IMR-90 (cell line): ENCODE results near the gene TSPAN3. TPM values are rescaled to one million over a fixed set of nuclear protein-coding genes. Genes with fewer than 3 reads are reported as not detected.

Experiments used
- ATAC-seq: fragments of 200-7000 bp; cut with Tn5 transposase; 2 replicates; pipeline ENCODE4 v1.9.1; 2020; ENCODE audit warnings: low read depth, mild to moderate bottlenecking, moderate library complexity
- BruUV-seq: library from RNA; stranded (reverse); fragments of 400-500 nt; replicated peaks from 2 replicates; lab custom pipeline; 2021; lab: Mats Ljungman, UMichigan
- CTCF ChIA-PET: fragments of 300-600 bp; formaldehyde crosslinking; extraction: SDS; loops from one replicate; lab custom pipeline; 2021; ENCODE audit warnings: antibody characterized with exemption; lab: Yijun Ruan, JAX
- POLR2A ChIA-PET: fragments of 300-600 bp; sonication (Branson Sonifier 250); formaldehyde crosslinking; loops from one replicate; lab custom pipeline; 2022; ENCODE audit warnings: antibody characterized with exemption; ENCODE audit not compliant: unreplicated experiment; lab: Charles Lee
- DNase-seq: peaks from one replicate; pipeline ENCODE4 v3.0.0; 2013
- H2AFZ ChIP-seq: replicated peaks from 2 replicates; pipeline ENCODE3; 2013; ENCODE audit warnings: low read length, mild to moderate bottlenecking; ENCODE audit not compliant: poor library complexity
- H2AK5ac ChIP-seq: 2 replicates; pipeline ENCODE4 v1.6.1; 2013; ENCODE audit warnings: low read depth, low read length, inconsistent platforms
- H2AK9ac ChIP-seq: replicated peaks from 2 replicates; pipeline ENCODE3; 2013; ENCODE audit warnings: mild to moderate bottlenecking, low read depth, low read length, moderate library complexity; ENCODE audit not compliant: poor library complexity
- H2BK120ac ChIP-seq: 2 replicates; pipeline ENCODE4 v1.6.1; 2013; ENCODE audit warnings: low read depth, low read length, inconsistent platforms
- H2BK15ac ChIP-seq: 3 replicates; pipeline ENCODE4 v1.6.1; 2013; ENCODE audit warnings: low read depth, low read length, inconsistent platforms
- H2BK20ac ChIP-seq: 2 replicates; pipeline ENCODE4 v1.6.1; 2013; ENCODE audit warnings: low read depth, mild to moderate bottlenecking, inconsistent platforms, low read length, moderate library complexity
- H2BK5ac ChIP-seq: 2 replicates; pipeline ENCODE4 v1.6.1; 2013; ENCODE audit warnings: mild to moderate bottlenecking, low read depth, low read length, inconsistent platforms; ENCODE audit not compliant: poor library complexity, severe bottlenecking
- H3K14ac ChIP-seq: replicated peaks from 2 replicates; pipeline ENCODE4 v1.6.1; 2013; ENCODE audit warnings: low read depth, low read length, inconsistent platforms
- H3K18ac ChIP-seq: 2 replicates; pipeline ENCODE4 v1.6.1; 2013; ENCODE audit warnings: low read depth, low read length, control low read depth
- H3K23ac ChIP-seq: 2 replicates; pipeline ENCODE4 v1.6.1; 2013; ENCODE audit warnings: low read depth, low read length, inconsistent platforms
- H3K27ac ChIP-seq: 2 replicates; pipeline ENCODE4 v1.5.1; 2013; ENCODE audit warnings: mild to moderate bottlenecking, control low read depth, low read length; ENCODE audit not compliant: insufficient read depth
- H3K27me3 ChIP-seq: 2 replicates; pipeline ENCODE4 v1.6.1; 2013; ENCODE audit warnings: low read length; ENCODE audit not compliant: control insufficient read depth, insufficient read depth
- H3K36me3 ChIP-seq: 2 replicates; pipeline ENCODE4 v1.6.1; 2013; ENCODE audit warnings: low read length, mixed read lengths; ENCODE audit not compliant: control insufficient read depth, insufficient read depth
- H3K4ac ChIP-seq: 2 replicates; pipeline ENCODE4 v1.6.1; 2013; ENCODE audit warnings: low read depth, low read length, inconsistent platforms
- H3K4me1 ChIP-seq: 2 replicates; pipeline ENCODE4 v1.6.1; 2013; ENCODE audit warnings: low read length, mixed read lengths; ENCODE audit not compliant: control insufficient read depth, insufficient read depth
- H3K4me2 ChIP-seq: 2 replicates; pipeline ENCODE4 v1.6.1; 2013; ENCODE audit warnings: low read depth, mild to moderate bottlenecking, control low read depth, low read length, moderate library complexity
- H3K4me3 ChIP-seq: 2 replicates; pipeline ENCODE4 v1.5.1; 2013; ENCODE audit warnings: low read depth, mild to moderate bottlenecking, control low read depth, low read length, moderate library complexity; ENCODE audit not compliant: insufficient read depth
- H3K56ac ChIP-seq: 2 replicates; pipeline ENCODE4 v1.6.1; 2013; ENCODE audit warnings: low read length, inconsistent platforms; ENCODE audit not compliant: insufficient read depth; ENCODE audit errors: extremely low read depth
- H3K79me1 ChIP-seq, 2 experiments: 2 replicates each; pipeline ENCODE4 v1.6.1; 2013; ENCODE audit warnings: low read length in 2 of 2, inconsistent platforms in 1 of 2, low read depth in 1 of 2
- H3K9ac ChIP-seq: 2 replicates; pipeline ENCODE4 v1.6.1; 2013; ENCODE audit warnings: low read depth, low read length, control low read depth
- H3K9me1 ChIP-seq: 2 replicates; pipeline ENCODE4 v1.6.1; 2013; ENCODE audit warnings: low read length, inconsistent platforms; ENCODE audit not compliant: insufficient read depth
- H3K9me3 ChIP-seq: 2 replicates; pipeline ENCODE4 v1.6.1; 2013; ENCODE audit warnings: low read length; ENCODE audit not compliant: control insufficient read depth, insufficient read depth
- H4K20me1 ChIP-seq: 2 replicates; pipeline ENCODE4 v1.6.1; 2013; ENCODE audit warnings: low read length, inconsistent platforms; ENCODE audit not compliant: insufficient read depth
- H4K5ac ChIP-seq: 2 replicates; pipeline ENCODE4 v1.6.1; 2013; ENCODE audit warnings: mild to moderate bottlenecking, low read depth, low read length, control low read depth
- H4K8ac ChIP-seq, 2 experiments: 2 replicates each; pipeline ENCODE4 v1.6.1; 2013; ENCODE audit warnings: low read depth in 2 of 2, low read length in 2 of 2, control low read depth in 1 of 2, inconsistent platforms in 1 of 2
- H4K91ac ChIP-seq: 2 replicates; pipeline ENCODE4 v1.6.1; 2013; ENCODE audit warnings: low read depth, low read length, inconsistent platforms; ENCODE audit not compliant: insufficient read depth
- BHLHE40 ChIP-seq: fragments of 150-350 bp; IDR thresholded peaks from 2 replicates; pipeline ENCODE4 v1.6.1; 2016; ENCODE audit warnings: mild to moderate bottlenecking, low read depth, low read length
- CEBPB ChIP-seq: IDR thresholded peaks from 2 replicates; pipeline ENCODE4 v1.6.1; 2012; ENCODE audit warnings: low read depth, low read length, improper control_type of control experiment
- CHD1 ChIP-seq: IDR thresholded peaks from 2 replicates; pipeline ENCODE4 v1.6.1; 2012; ENCODE audit warnings: low read depth, low read length, improper control_type of control experiment
- CTCF ChIP-seq: conservative IDR thresholded peaks from 2 replicates; pipeline ENCODE4 v1.5.1; 2012; ENCODE audit warnings: mild to moderate bottlenecking, low read depth, low read length, improper control_type of control experiment
- MAFK ChIP-seq: IDR thresholded peaks from 2 replicates; pipeline ENCODE4 v1.6.1; 2012; ENCODE audit warnings: low read depth, low read length, improper control_type of control experiment
- MXI1 ChIP-seq: IDR thresholded peaks from 2 replicates; pipeline ENCODE4 v1.6.1; 2012; ENCODE audit warnings: low read depth, mild to moderate bottlenecking, low read length, moderate library complexity, borderline replicate concordance
- NFE2L2 ChIP-seq: fragments of 150-350 bp; IDR thresholded peaks from 2 replicates; pipeline ENCODE4 v1.6.1; 2016; ENCODE audit warnings: low read depth, mild to moderate bottlenecking, low read length
- POLR2A ChIP-seq: IDR thresholded peaks from 2 replicates; pipeline ENCODE4 v1.6.1; 2012; ENCODE audit warnings: mild to moderate bottlenecking, low read depth, low read length
- RFX5 ChIP-seq: IDR thresholded peaks from 2 replicates; pipeline ENCODE4 v1.8.0; 2012; ENCODE audit warnings: low read depth, mild to moderate bottlenecking, low read length, moderate library complexity
- SMC3 ChIP-seq: fragments of 150-350 bp; IDR thresholded peaks from 2 replicates; pipeline ENCODE4 v1.6.1; 2016; ENCODE audit warnings: low read depth, mild to moderate bottlenecking, antibody characterized with exemption, low read length, moderate library complexity
- USF2 ChIP-seq: fragments of 150-350 bp; IDR thresholded peaks from 2 replicates; pipeline ENCODE4 v1.6.1; 2017; ENCODE audit warnings: mild to moderate bottlenecking, antibody characterized with exemption, low read length, low read depth
- WGBS, 2 experiments: methylation state at CpG; one replicate each; pipeline versions ENCODE4 v1.1.5 to v1.1.7; 2013; ENCODE audit warnings: missing lambda C conversion rate in 2 of 2; ENCODE audit not compliant: insufficient read length in 1 of 2; ENCODE audit errors: extremely low coverage in 2 of 2; 5-methylcytosine and 5-hydroxymethylcytosine counted together
- dilution Hi-C: fragments of 300-500 bp; cut with HindIII; formaldehyde crosslinking; loops from one replicate; pipeline ENCODE4 v1.14.3; 2018; ENCODE audit warnings: low sequenced_read_pairs; ENCODE audit not compliant: unreplicated experiment
- in situ Hi-C: fragments of 300-500 bp; cut with MboI; formaldehyde crosslinking; loops from 3 replicates; pipeline ENCODE4 v1.14.3; 2019; ENCODE audit warnings: low sequenced_read_pairs, inconsistent platforms, mixed read lengths
- intact Hi-C: fragments of 100-400 bp; cut with micrococcal nuclease; formaldehyde crosslinking; loops from 2 replicates; pipeline ENCODE4 v1.10.0; 2022
- polyA plus RNA-seq, 3 experiments: library from polyadenylated mRNA; depleted of rRNA; stranded (reverse); fragments of >200 nt; gene quantifications; 2 replicates each; pipeline ENCODE4 v1.2.3, GENCODE V29; 2012; ENCODE audit warnings: low replicate concordance in 1 of 3
- total RNA-seq: library from RNA; depleted of rRNA; stranded (reverse); fragments of >200 nt; gene quantifications from 2 replicates; pipeline ENCODE4 v1.2.3, GENCODE V29; 2012

TSPAN3 gene
- total and polyA plus RNA-seq, 2 of the 4 experiments (the other 2 are of a cell fraction), result 270 to 295 TPM

GRCh38 chr15:77029166-77030047, 41.5 kb downstream of the TSPAN3 start:
- ATAC-seq (no peak), DNase-seq (no peak)
- CTCF ChIA-PET, result no interaction called here
- Histone ChIP-seq H3K14ac (no peak overlapping the region), H3K79me1 (no peaks in the 10 kb centered on the region), H2BK15ac (no peak overlapping the region), H3K56ac (no peak overlapping the region), H3K27ac (no peak overlapping the region), H3K36me3 (no peaks in the 10 kb centered on the region), H2AK5ac (no peak overlapping the region), H3K4ac (no peak overlapping the region), H4K5ac (no peak overlapping the region), H3K9me3 (no peaks in the 10 kb centered on the region), H3K9me1 (no peaks in the 10 kb centered on the region; the same call in 1 of the 2 replicates), H2BK120ac (no peak overlapping the region), H4K20me1 (no peaks in the 10 kb centered on the region), H3K4me3 (no peak overlapping the region), H2BK5ac (no peak overlapping the region), H3K4me2 (no peak overlapping the region), H3K9ac (no peak overlapping the region), H3K27me3 (no peaks in the 10 kb centered on the region; the same call in 1 of the 2 replicates), H3K4me1 (no peaks in the 10 kb centered on the region), H4K8ac (no peak overlapping the region), H3K23ac (no peak overlapping the region), H4K91ac (no peak overlapping the region), H2AK9ac (no peak overlapping the region), H2AFZ (no peak overlapping the region), H2BK20ac (no peak overlapping the region), H3K18ac (no peak overlapping the region)
- intact Hi-C loops (no loop called here), dilution Hi-C loops (no loop called here), in situ Hi-C loops (loop anchor here (10.0 kb wide), 1 partner anchor 515 kb away; no protein-coding TSS in a partner anchor)
- TF ChIP-seq POLR2A (no peak), BHLHE40 (no peak), USF2 (no peak), SMC3 (no peak), CHD1 (no peak), RFX5 (no peak), CEBPB (no peak), MXI1 (no peak), CTCF (no peak), MAFK (no peak), NFE2L2 (no peak)
- BruUV-seq, result no TSS peak
- POLR2A ChIA-PET, result no interaction called here
- WGBS, 2 experiments, result 92% methylated on average over 11 of the region's 21 CpGs; no CpG with 5 or more reads in 1 of the 2 experiments
